HG02885 (cell line): Measurements from ENCODE around the gene C1orf105.
"Not testable (repeated sequence)": the region's sequence is repeated elsewhere in the genome, so short reads cannot be mapped to it uniquely, and the experiment has no call there.

ENCODE experiments used
- ATAC-seq: cut with Tn5 transposase; IDR thresholded peaks from one replicate; pipeline ENCODE4 v1.9.1; 2021; ENCODE audit warnings: mild to moderate bottlenecking; ENCODE audit not compliant: unreplicated experiment, poor library complexity

The C1orf105 gene

DNA sequence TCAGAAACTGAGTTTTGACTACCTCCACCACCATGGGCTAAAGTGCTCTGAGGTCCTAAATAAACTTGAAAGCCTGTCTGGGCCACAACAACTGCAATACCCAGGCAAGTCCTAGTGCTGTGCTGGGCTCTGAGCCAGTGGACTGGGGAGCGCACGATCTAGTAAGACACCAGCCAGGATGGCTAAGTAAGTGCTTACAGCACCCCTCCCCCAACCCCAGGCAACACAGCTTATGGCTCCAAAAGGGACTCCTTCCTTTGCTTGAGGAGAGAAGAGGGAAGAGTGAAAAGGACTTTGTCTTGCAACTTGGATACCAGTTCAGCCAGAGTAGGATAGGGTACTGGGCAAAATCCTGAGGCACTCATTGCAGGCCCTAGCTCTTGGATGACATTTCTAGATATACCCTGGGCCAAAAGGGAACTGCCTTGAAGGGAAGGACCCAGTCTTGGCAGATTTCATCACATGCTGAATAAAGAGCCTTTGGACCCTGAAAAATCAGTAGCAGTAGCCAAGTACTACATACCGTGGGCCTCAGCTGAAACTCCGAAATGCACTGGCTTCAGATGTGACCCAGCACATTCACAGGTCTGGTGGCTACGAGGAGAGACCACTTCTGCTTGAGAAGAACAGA, 1.6 kb downstream of the C1orf105 start:
- ATAC-seq = no peak

DNA sequence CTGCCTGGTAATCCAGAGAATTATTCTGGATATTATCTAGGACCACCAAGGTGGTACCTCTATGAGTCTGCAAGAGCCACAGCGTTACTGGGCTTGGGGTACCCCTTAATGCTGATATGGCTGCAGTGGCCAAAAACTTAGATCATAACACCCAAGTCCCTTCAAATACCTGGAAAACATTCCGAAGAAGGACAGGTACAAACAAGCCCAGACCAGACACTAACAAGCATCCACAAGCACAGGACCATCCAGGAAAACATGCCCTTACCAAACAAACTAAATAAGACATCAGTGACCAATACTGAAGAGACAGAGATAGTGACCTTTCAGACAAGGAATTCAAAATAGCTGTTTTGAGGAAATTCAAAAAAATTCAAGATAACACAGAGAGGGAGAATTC, 2.9 kb downstream of the C1orf105 start:
- no peak for ATAC-seq

DNA sequence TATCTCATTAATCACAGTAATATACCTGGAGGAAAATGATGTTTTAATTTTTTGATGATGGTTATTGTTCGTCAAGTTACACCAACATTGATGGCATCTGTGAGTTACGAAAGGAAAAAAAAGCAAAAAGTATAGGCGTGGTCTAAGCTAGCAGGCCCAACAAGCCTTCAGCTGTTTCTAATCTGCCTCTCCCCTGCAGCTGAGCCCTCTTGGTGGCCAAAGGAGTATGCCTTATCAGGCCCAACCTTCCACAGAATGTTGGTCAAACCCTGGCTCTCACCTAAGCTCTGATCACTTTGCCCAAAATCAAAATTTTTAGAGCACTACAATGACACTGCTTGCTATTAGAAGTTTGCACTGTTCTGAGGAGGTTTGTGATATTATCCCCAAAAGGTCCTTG, 4.9 kb downstream of the C1orf105 start:
- ATAC-seq = no peak

DNA sequence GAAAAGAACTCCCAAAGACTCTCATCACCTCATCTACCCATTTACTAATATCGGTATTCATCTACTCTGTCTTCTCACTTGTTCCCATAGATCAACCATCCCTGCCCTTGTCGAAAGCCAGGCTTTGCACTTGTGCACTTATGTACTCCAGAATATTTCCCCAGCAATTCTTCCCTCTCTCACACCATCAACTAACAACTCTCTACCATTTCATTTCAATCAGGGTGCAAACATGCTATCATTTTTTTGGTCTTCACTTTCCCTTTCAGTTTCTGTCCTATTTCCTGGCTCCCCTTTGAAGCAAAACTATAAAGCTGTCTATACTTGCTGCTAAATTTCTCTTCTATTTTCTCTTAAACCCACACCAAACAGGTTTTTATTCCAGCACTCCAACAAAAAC, 6.7 kb downstream of the C1orf105 start:
- ATAC-seq = no peak

DNA sequence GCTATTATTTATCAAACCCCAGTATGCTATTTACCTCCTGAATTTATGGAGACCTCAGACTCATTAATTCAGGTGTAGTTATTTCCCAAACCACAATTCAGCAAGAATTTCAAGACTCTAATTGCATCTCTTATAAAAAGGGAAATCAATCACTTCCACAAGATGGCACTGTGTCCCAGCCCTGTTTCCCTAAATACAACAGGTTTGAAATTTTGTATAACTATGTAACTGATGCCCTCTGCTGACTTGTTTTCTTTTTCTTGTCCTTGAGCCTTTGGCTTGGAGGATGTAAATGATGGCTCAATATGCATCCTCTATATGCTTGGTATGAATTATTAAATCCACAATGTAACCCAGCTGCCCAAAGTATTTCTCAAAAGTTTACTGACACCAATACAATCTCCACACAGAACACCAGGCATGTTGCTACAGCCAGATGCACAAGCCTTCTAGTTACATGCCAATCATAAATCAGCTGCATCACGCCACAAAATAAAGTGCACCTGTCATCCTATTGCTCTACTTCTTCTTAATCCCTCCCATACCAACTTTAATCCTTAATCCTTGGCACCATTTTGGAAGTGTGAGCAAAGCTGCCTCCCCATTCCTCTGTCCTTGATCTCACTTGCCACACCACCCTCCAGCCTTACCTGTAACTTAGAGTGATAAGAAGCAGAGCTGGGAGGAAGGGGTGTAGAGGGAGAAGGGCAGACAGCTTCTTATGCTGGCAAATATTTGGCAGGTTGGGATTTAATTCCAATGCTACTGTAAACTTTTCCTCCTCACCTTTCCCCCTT, 9.0 kb downstream of the C1orf105 start:
- ATAC-seq = no peak

DNA sequence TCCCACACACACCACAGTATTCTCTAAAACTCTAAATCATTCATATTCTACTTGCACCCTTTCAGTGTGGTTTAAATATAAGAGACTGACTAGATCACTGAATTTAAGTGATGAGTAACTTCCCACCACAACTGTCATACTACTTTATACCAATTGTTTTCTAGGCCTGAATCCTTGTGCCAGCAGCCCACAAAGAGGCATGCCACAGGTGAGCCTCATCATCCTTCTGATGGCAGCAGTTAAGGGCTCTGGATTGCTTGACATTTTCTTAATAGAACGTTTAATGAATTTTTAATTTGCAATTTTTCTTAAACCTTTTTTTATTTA, 9.6 kb downstream of the C1orf105 start:
- ATAC-seq = no peak

DNA sequence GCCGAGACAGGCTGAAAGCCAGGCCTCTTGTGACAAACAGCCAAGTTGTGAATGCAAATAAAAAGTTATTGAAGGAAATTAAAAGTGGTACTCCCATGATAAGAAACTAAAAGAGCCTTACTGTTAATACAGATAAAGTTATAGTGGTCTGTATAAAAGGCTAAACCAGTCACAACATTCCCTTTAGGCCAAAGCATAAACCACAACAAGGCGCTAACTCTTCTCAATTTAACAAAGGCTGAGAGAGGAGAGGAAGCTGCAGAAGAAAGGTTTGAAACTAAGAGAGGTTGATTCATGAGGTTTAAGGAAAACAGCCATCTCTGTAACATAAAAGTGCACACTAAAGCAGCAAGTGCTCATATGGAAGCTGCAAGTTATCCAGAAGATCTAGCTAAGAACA, 10.7 kb downstream of the C1orf105 start:
- no peak for ATAC-seq

DNA sequence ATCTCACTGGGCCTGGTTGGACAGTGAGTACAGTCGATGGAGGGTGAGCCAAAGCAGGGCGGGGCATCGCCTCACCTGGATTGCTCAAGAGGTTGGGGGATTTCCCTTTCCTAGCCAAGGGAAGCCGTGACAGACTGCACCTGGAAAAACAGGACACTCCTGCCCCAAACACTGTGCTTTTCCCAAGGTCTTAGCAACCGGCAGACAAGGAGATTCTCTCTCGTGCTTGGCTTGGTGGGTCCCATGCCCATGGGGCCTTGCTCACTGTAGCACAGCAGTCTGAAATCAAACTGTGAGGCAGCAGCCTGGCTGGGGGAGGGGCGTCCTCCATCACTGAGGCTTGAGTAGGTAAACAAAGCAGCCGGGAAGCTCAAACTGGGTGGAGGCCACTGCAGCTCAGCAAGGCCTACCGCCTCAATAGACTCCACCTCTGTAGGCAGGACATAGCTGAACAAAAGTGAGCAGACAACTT, 11.3 kb downstream of the C1orf105 start:
- ATAC-seq = no peak

DNA sequence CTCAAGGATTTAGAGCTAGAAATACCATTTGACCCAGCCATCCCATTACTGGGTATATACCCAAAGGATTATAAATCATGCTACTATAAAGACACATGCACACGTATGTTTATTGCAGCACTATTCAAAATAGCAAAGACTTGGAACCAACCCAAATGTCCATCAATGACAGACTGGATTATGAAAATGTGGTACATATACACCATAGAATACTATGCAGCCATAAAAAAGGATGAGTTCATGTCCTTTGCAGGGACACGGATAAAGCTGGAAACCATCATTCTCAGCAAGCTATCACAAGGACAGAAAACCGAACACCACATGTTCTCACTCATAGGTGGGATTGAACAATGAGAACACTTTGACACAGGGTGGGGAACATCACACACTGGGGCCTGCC, 16.7 kb downstream of the C1orf105 start:
- not testable (repeated sequence) for ATAC-seq

DNA sequence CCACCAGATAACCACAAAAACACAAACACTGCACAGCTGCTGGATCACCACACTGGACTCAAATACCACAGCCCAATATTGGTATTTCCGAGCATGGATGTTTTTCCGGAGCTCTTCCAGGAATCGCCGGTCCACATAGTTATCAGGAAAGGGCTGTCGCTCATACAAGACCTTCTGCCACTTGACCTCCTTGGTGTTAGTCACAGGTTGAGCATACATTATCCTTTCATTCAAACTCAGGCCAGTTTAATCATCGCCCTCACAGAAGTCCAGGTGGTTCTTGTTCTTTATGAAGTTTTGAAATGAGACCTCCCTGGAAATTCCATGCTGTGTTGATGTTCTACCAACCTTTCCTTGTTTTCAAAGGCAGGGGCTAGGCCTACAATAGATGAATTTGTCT, 21.9 kb downstream of the C1orf105 start:
- ATAC-seq = no peak

DNA sequence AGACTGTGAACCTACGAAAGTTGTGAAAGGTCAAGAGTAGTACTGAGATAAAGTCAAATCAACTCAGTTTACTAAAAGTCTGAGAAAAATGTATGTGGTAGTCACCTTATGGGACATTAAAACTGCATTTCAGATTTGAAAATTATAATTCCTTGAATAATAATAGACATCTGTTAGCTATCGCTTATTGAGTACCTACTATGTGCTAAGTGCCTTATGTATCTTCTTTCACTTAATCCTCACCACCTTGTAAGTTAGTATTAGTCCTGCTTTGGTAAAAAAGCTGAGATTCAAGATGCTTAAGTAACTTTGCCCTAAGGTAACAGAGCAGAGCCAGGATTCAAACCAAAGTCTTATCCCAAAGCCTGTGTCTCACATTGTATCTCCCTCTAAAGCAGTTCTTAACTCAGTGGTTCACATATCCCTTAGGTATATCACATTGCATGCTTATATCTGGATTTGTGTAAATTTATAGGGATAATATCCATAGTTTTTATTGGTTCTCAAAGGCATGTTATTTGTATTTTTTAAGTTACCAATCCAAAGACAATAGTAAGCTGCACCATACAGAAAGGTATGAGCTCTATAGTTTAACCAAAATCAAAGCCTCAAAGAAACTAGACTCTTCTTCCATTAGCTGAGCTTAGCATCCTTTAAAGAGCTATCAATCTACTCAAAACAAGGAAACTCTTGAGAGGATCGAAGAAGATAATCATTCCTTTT, 22.5 kb downstream of the C1orf105 start:
- ATAC-seq = no peak

DNA sequence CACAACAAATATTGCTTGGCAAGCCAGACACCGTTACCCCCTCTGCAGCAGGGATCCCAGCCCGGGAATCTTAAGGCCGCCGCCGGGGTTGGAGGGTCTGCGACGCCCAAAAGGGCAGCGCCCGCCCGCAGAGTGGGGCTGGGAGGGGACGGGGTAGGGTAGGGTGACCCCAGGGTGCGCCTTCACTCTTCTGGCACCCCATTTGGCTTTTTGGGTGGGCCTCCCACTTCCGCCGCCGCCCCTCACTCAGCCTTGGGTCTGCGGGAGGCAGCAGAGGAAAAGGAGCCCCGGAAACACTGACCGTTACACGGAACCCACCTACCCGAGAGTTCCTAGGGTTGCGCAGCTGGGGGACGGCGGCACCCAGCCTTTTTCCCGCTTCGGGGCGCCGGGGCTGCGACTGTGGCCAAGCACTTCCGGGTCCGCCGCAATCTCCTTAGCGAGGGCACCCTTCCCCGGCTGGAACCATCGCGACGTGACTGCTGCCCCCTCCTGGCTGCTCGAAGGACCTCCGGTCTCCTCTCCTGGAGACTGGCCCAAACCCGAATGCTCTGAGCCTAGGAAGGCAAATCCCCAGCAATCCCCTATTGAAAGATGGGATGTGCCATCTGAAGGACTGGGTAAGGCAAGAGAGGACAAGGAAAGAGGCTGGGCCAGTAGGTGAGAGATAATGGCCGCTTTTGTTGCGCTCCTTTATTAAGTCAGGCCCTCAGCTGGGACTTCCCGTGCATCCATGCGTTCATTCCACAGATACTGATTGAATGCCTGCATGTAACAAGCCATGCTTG, 23.4 kb downstream of the C1orf105 start, which contains the start of gene PIGC:
Gene PIGC, minus strand, starts transcription at position 404 of the 788 bp plus-strand sequence. CDS start 1,447 bp downstream, outside the sequence.
- ATAC-seq = peak; percentile 99

DNA sequence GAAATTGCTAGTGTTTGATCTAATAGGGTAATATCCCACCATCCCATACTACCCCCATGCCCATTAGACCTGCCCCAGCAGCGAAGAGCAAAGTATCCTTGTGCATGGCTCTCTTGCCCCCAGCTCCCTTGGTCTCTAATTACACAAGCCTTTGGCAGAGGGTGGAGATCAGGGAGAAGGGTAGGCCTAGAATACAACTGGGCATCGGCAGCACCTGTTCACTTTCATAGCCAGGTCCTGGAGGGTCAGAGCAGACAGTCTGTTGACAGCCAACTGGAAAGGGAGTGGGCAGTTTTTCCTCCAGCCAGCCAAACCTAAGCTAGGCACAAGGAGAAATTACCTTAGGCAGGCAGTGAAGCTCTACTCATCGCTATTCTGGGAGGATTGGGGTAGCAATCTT, 26.1 kb downstream of the C1orf105 start:
- ATAC-seq = no peak

DNA sequence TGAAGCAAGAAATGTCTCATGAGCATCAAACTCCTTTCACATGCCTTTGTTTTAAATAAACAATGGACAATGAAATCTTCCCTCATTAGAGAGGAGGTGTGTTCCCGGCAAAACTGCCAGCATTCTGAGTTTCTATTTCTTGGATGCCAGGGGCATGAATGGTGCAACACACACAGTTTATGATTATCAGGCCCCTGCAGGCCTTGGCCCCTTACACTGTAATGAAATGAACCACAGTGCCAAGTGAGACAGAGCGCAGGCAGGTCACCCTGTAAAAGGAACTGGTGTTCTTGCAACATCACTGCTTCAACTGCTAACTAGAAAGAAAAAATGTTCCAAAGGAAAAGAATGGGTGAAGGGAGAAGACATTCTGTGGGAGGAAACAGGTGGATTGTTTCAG, 27.2 kb downstream of the C1orf105 start:
- no peak for ATAC-seq

DNA sequence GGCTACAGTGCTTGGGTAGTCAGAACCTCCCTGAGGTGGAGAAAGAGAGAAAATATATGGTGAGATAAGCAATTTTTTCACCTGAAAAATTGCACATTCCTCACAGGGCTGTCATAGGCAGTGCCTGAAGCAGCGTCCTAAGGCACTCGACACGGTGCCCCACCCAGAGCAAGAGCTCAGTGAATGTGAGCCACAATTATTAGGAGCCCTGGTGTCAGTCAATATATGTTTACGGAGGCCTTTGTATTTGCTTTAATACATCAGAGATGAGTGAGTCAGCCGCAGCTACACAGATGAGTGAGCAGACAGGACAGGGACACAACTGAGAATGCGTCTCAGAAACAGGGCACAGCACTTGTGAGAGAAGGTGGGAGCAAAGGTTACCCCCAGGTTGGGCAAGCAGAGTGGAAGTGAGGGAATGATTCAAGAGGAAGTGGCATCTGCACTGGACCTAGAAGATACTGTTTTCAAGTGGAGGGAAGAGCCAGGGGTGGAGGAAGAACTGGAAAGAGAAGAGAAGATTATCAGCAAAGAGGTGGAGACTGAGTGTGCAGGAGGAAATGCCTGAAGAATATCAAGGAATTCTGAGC, 28.6 kb downstream of the C1orf105 start:
- ATAC-seq = no peak

DNA sequence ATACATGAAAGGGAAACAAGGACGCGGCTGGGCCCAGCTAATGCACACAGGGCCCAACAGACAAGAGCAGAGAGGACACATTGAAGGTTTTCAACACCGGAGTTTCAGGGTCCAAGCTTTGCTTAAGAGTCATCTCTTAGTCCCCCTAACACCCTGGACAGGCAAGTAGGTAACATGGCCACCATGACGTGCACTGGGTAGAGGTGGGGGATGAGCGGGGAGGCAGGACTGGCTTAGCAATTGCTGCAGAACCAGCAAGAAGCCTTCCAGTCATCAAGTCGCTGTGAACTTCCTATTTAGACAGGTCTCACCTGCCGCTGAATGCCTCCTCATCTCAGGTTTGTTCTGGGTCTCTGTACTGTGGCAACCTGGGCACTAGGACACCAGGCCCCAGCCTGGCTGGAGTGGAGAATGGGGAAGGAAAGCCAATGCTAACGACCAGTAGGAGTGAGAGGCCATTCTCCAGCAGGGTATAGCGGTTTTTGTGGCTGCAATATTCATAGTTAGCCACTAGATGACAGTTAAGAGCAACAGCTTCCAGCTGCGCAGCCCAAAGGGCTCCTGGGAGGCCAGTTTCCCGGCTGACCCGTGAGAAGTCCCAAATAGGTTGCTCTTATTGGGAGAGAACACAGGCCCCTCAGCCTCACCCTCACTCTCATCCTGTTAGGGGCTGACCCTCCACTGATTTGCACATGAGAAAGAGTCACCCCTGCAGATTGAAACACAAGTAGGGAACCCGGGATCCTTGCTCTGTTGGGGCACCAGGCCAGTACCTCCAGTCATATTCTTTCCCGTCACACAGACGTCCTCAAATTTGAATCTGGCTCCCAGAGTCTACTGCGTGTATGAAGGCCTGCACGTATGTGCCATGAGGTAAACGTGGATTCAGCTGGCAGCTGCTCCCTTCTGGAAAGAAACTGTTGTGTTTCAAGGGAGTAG, 29.4 kb downstream of the C1orf105 start:
- ATAC-seq = peak; percentile 94

DNA sequence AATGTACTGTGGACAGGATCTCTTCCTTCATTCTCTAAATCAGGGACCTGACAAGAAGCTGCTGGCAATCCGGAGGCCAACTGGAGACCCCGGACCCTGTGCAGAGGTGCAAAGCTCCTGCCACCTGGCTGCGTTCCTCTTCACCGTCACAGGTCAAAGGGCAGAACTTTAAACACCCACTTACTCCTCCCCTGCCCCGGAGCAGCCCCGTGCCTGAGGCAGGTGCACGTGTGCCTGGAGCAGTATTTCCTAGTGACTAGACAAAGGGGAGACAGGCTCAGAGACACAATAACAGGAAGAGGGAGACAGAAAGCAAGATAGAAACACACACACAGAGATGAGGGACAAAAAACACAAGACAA, 30.0 kb downstream of the C1orf105 start:
- no peak for ATAC-seq

DNA sequence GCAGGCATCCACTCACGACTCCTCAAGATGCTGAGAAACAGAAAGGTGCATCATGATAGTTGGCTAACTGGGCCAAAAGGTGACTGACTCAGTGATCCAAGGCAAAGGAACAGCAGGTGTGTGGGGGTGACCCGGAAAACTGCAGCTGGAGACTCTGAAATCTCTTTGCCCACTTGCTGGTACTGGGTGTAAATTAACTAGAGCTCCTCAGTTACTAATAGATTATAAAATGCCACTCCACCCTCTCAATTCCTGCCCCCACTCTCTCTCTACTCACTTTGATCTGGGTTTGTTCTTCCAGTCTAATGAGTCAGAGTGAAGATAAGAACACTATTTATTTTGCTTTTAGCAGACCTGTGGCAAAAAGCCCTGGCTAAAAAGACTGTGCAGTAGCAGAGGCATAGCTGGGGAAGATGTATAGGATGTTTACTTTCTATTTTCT, 30.5 kb downstream of the C1orf105 start:
- ATAC-seq = no peak

DNA sequence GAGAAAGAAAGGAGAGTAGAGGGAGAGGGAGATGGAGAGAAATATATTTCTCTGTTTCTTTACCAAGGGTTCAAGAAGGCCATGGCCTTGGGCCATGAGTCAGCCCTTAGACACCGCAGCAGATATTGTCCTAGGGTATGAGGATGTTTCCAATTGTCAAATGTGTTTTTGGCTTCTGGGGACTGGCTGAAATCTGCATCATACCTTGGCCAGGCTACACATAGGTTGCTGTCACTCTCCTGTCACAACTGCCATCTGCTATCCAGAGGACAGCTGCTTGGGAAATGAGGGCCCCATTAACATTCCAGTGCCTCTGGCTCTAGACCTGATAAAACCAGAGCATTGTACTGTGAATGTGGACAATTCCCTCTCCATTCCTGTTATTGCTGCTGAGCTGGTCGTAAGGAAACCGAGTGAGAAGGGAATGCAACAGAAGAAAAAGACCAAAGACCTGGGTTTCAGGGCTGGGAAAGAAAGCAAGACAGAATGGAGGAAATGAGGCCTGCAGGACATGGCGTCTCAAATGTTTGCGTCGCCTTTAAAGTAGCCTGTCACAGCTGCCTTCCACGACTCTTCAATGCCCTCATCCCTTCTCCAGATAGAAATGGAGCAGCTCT, 32.2 kb downstream of the C1orf105 start:
- no peak for ATAC-seq
